Measurements from ENCODE around the gene ADAMTS12. TPM values are rescaled to one million over a fixed set of nuclear protein-coding genes. Genes with fewer than 3 reads are reported as not detected.

ADAMTS12 gene
- total RNA-seq, 1 experiment from 2014 or later = 0.15 TPM

DNA sequence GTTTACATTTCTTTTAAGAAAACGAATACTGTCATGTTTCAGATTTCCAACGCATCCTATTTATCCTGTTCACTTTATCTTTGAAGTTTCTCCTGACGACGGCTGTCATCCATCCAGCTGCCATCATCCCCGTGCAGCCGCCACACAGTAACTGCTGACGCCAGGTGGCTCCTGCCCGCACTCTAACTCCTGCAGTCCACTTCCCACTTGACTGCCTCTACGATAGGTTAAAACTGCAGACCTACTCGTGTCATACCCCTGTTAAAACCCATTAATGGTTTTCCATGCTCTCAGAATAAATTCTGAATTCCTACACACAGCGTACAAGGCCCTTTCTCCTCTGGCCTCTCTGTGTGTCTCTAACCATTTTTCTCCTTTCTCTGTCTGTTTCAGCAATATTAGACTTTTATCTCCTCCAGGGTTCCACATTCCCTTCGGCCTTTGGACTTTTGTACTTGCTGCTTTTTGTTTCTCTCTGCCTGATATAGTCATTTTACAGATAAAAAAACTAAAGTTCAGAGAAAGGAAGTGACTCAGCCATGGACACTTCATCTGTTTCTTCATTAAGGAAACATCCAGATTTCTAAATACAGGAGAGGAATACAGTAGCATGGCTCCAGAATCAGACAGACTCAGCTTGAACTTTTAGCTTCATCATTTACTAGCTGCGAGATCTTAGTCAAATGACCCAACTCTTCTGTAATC lies 84.9 kb downstream of the ADAMTS12 start:
- no peak for ATAC-seq
- intact Hi-C loops (cut with micrococcal nuclease; ENCODE audit: unreplicated experiment) = no loop called here
- CTCF ChIA-PET = no interaction called here

DNA sequence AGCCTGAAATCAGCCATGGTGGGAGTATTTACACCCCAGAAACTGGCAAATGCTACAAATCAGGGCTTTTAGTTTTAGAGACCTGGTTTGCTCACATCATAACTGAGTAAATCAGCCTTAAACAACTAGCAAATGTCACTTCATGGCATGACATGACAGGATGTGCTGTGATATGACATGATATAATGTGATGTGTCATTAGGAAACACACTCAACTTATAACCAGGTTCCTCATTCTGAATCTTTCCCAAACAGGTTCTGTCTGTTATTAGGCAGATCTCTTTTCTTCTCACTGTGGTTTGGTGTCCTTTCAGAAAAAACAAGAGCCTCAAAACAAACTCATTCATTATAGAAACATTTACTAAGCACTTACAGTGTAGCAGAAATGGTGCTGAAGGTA lies 90.5 kb downstream of the ADAMTS12 start:
- no peaks in the 10 kb centered on the region for H3K36me3 ChIP-seq (ENCODE audit: control insufficient read depth, insufficient read depth, low read length)
- TF ChIP-seq REST (IDR thresholded peaks at IDR 0.05; ENCODE audit: insufficient read depth in 1 of 2, low read depth in 2 of 2, low read length in 1 of 2) = no peak
- DNase-seq (ENCODE audit: low read depth, low spot score) (no peak), ATAC-seq (no peak)
- in situ Hi-C loops (cut with HindIII; ENCODE audit: low pct_unique_long_range_greater_than_20kb, low sequenced_read_pairs) = no loop called here
- intact Hi-C loops (cut with micrococcal nuclease; ENCODE audit: unreplicated experiment) = no loop called here
- no peak overlapping the region for H3K27ac ChIP-seq (ENCODE audit: low read length)
- H3K27me3 ChIP-seq (ENCODE audit: control insufficient read depth, insufficient read depth, low read length) = no peaks in the 10 kb centered on the region
- no peaks in the 10 kb centered on the region for H3K9me3 ChIP-seq (ENCODE audit: control insufficient read depth, insufficient read depth, low read depth, low read length)
- H3K4me1 ChIP-seq (ENCODE audit: control insufficient read depth, insufficient read depth, low read length) = no peaks in the 10 kb centered on the region
- ChIA-PET POLR2A (no interaction called here), CTCF (no interaction called here)
- no peak overlapping the region for H3K4me3 ChIP-seq (ENCODE audit: low read depth in 2 of 2, low read length in 2 of 2)
- no TSS peak for BruUV-seq (replicated peaks)

More for the DNA sequence above, 84.9 kb downstream of the ADAMTS12 start:
- in situ Hi-C loops (cut with HindIII; ENCODE audit: low pct_unique_long_range_greater_than_20kb, low sequenced_read_pairs) = no loop called here
- Histone ChIP-seq H3K9me3 (ENCODE audit: control insufficient read depth, insufficient read depth, low read depth, low read length) (no peaks in the 10 kb centered on the region), H3K4me1 (ENCODE audit: control insufficient read depth, insufficient read depth, low read length) (no peaks in the 10 kb centered on the region), H3K4me3 (ENCODE audit: low read depth in 2 of 2, low read length in 2 of 2) (no peak overlapping the region), H3K27me3 (ENCODE audit: control insufficient read depth, insufficient read depth, low read length) (no peaks in the 10 kb centered on the region), H3K27ac (ENCODE audit: low read length) (no peak overlapping the region), H3K36me3 (ENCODE audit: control insufficient read depth, insufficient read depth, low read length) (no peaks in the 10 kb centered on the region)
- TF ChIP-seq REST (IDR thresholded peaks at IDR 0.05; ENCODE audit: insufficient read depth in 1 of 2, low read depth in 2 of 2, low read length in 1 of 2) = no peak
- TF ChIP-seq SIN3A (IDR thresholded peaks at IDR 0.05; ENCODE audit: borderline replicate concordance, insufficient read depth, low read depth, low read length) = no peak
- no peak for TF ChIP-seq TCF7L2 (IDR thresholded peaks at IDR 0.05; ENCODE audit: low read depth, low read length)
- no peak for TF ChIP-seq CTCF (IDR thresholded peaks at IDR 0.05)
- no peak for TF ChIP-seq POLR2AphosphoS5 (IDR thresholded peaks at IDR 0.05; ENCODE audit: low read depth, low read length)
- POLR2A ChIA-PET = no interaction called here
- BruUV-seq (replicated peaks) = no TSS peak
- DNase-seq (ENCODE audit: low read depth, low spot score) = no peak
